Midbrain (tissue), 1 donor: ENCODE results near the gene ZNF764.
A peak's percentile ranks its signal among the peaks of the same experiment; 100 is the strongest.

Source experiments
- DNase-seq: peaks from one replicate; lab custom pipeline; 2025; lab: John Stamatoyannopoulos, UW

The ZNF764 gene

GRCh38 chr16:30570636-30571444 lies 12.7 kb upstream of the ZNF764 start:
- peak; percentile 35 for DNase-seq

DNA sequence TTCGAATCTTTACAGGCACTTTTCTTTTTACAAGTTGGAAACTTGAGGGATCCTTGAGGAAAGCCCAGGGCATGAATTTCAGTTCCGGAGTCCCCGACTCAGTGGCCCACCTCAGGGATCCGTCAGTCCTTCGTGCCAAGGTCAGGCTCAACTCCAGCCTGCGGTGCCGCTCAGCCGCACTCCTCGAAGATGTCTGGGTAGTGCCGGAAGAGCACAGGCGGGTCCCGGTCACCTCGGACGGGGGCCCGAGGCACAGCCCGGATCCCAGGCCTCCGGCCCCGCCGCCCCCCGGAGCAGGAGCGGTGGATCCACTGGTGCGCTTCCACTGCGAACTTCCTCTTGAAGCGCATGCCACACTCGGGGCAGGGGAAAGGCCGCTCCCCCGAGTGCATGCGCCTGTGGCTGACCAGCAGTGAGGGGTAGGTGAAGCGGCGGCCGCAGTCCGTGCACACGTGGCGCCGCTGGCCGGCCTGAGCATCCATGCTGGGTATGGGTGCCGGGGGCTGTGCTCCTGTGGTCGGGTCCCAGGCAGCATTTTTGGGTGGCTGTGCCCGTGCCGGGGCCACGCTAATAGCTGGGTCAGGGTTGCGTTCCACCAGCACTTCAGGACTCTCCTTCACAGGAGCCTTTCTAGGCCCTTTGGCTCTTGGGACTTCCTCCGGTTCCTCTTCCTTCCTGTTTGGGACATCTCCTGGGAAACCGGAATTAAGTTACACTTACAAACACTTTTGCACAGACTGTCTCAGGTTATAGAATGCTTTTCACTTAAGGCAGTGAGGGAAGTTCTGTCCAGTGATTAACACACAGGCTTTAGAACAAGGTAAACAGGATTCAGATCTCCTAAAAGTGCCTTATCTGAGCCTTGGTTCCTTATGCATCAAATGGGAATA lies 11.8 kb upstream of the ZNF764 start:
- DNase-seq, result no peak

DNA sequence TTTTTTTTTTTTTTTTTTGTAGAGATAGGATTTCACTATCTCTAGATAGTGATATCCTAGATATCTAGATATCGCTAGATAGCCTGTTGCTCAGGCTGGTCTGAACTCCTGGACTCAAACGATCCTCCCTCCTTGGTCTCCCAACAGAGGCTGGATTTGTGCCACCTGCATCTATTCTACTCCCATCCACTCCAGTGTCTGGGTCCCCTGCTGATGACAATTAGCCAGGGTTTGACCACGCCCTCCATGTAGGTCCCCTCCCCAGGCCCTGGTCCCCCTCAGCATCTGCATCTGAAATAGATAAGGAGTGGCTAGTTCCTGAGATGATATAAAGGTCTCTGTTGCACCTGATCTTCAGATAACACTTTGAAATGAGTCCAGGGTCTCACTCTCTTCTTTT lies 11.1 kb upstream of the ZNF764 start:
- DNase-seq, result no peak

DNA sequence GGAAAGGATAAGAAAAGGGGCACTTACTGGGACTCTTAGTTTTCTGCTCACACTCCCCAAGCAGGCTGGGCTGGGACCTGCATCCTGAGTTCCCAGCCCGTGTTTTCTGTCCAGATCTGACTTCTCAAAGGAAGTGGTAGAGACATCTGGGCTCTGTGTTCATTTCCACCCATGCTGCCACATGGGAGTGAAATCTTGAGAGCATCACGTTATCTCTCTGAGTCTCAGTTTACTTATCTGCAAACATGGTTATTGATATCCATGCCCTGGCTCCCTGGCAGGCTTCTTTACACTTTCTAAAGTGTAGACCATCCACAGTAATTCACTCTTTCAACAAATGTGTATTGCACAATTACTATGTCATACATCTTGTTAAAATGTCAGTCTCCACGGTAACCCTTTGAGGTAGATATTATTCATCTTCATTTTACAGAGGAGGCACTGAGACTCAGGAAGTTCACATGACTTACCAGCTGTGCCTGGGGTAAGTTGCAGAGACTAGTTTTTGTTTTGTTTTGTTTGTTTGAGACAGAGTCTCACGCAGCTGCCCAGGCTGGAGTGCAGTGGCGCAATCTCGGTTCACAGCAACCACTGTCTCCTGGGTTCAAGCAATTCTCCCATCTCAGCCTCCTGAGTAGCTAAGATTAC lies 9.9 kb upstream of the ZNF764 start:
- no peak for DNase-seq

- no peak for DNase-seq
Observed at GRCh38 chr16:30567160-30567990, 9.2 kb upstream of the ZNF764 start.

- DNase-seq, result no peak
Observed at GRCh38 chr16:30566531-30566930, 8.4 kb upstream of the ZNF764 start.

DNA sequence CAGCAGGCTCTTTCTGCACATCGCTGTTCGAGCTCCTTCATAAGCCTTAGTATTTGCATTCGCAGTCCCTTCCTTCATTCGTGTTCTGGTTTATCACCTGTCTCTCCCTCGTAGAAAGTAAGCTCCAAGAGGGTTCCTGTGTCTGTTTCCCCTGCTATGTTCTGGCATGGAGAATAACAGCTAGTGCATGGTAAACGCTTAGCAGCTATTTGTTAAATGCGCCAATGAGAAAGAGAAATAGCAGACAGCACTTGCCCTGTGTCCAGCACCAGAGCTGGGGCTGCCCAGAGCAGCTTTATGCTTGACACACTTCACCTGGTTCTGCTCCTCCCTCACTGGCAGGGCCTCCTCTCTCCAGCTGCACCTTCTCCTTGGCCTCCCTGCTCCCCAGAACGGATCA lies 7.8 kb upstream of the ZNF764 start:
- DNase-seq, result no peak

- no peak for DNase-seq
Observed at GRCh38 chr16:30565526-30565925, 7.4 kb upstream of the ZNF764 start.

- no peak for DNase-seq
Observed at GRCh38 chr16:30562021-30562420, 3.8 kb upstream of the ZNF764 start.

- no peak for DNase-seq
Observed at GRCh38 chr16:30561089-30561816, 3.1 kb upstream of the ZNF764 start.

GRCh38 chr16:30559690-30560089 lies 1.5 kb upstream of the ZNF764 start:
- no peak for DNase-seq

DNA sequence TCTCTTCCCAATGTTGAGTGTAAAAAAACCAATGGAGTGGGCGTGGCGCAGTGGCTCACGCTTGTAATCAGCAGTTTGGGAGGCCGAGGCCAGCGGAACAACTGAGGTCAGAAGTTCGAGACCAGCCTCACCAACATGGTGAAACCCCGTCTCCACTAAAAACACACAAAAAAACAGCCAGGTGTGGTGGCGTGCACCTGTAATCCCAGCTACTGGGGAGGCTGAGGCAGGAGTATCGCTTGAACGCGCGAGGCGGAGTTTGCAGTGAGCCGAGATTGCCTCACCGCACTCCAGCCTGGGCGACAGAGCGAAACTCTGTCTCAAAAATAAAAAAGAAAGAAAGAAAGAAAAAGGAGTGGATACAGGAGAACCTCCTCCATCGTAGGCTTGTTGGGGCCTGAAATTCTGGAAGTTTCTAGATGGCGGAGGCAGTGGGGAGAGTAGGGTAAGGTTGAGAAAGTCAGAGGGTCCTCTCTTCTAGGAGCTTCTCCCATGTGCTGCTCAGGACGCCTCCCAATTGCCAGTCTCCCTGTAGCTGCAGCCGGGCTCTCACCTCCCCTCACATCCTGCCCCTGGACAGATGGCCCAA lies 709 bp upstream of the ZNF764 start:
- DNase-seq, result no peak

GRCh38 chr16:30557707-30557956 lies 542 bp downstream of the ZNF764 start:
- DNase-seq, result no peak

- no peak for DNase-seq
Observed at GRCh38 chr16:30556125-30556473, 2.1 kb downstream of the ZNF764 start.

GRCh38 chr16:30555315-30556124 lies 2.7 kb downstream of the ZNF764 start:
- DNase-seq, result no peak

DNA sequence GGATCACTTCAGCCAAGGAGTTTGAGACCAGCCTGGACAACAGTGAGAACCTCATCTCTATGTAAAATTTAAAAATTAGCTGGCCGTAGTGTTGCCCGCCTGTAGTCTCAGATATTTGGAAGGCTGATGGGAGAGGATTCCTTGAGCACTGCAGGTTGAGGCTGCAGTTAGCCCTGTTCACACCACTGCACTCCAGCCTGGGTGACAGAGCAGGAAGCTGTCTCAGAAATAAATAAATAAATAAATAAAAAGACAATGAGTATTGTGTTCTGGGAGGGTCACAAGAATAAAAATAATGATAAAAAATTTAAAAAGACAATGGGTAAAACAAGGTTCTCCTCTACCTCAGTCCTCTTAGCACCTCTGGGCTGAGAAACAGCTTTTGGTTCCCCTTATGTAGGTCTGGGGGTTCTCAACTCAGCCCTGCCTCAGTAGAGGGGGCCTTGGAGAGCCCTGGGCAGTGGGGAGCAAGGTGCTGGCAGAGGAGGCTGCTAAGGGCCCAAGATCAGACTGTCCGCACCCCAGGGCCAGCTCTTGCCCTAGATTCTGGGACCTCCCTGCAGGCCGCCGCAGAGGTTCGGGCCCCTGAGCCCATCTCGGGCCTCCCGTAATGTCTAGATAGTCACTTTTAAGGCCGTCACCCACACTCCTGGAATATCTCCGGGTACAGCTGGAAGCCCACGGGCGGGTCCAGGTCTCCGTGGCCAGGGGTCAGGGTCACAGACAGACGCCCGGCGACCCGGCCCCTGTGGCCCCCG lies 3.4 kb downstream of the ZNF764 start:
- DNase-seq, result no peak

GRCh38 chr16:30553393-30553899 lies 4.7 kb downstream of the ZNF764 start:
- DNase-seq, result no peak

DNA sequence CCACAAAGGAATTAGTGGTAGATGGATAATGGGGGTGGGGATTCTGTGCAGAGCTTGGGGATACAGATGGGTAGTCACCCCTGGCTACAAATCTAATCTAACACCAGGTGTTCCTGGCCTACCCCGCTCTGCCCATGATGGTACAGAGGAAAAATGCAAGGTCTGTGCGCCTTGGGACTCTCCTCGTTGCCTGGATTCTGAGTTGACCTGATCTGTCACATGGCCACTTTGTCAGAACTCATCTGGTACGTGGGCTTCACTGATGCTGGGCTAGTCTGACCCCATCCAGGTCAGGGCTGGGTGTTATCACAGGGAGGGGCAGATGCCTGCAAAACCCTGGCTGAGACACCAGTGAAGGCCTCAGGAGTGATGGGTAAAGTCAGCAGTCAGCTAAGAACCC lies 5.2 kb downstream of the ZNF764 start:
- DNase-seq, result no peak

- no peak for DNase-seq
Observed at GRCh38 chr16:30551781-30552180, 6.4 kb downstream of the ZNF764 start.
